Activated CD4-positive, alpha-beta T cell treated with anti-CD3 and anti-CD28 coated beads, Interleukin-2, amount 50 U/mL, for 1 hour (primary cell): Measurements from ENCODE around the gene EBLN2.

ENCODE experiments used
- DNase-seq: peaks from one replicate; pipeline ENCODE4 v3.0.0-alpha.2; 2020

Gene EBLN2

GRCh38 chr3:73108750-73109149, 47.3 kb downstream of the EBLN2 start:
- no peak for DNase-seq

- DNase-seq = no peak
Measured at GRCh38 chr3:73110530-73110929, 49.1 kb downstream of the EBLN2 start.
